HTERT RPE-1 (cell line): ENCODE data around the gene TMEM134.

ENCODE experiments used
- in situ Hi-C: fragments of 300-500 bp; cut with MboI; formaldehyde crosslinking; loops from 4 replicates; pipeline ENCODE4 v1.14.3; 2020; ENCODE audit warnings: low sequenced_read_pairs

Gene TMEM134

DNA sequence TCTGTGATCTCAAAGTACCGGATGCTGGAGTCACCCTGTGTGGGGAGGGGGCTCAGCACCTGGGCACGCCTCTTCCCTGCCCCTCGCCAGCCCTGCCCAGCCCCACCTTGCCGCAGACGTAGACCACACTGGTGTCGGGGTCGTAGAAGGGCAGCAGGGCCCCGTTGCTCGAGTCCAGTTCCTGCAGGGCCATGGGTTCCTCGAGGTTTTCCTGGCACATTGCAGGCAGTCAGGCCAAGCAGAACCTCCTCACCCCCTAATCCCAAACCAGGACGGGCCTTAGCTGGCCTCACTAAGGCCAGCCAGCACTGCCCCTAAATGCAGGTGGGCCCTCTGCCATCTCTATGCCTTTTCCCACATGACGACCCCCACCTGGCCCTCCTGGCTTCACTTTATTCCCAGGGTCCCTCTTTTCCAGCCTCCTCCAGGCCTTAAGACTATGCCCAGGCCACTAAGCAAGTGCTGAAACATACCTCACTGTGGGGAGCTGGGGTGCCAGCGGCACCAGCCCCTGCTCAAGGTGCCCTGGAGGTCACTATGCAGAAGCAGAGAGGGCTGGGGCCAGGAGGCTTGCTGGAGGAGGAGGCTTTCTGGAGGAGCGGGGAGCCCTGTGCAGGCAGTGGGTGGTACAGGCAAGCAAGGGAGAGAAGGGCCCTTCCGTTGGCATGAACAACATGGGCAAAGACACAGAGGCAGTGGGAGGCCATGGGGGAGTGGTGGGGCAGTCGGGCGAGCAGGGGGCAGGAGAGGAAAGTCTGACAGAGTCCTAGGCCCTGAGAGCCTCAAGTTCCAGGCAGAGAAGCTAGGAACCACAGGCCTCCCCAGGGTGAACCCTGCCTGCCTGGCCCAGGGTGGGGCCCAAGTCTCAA, 28.6 kb downstream of the TMEM134 start:
- in situ Hi-C loops, result no loop called here

DNA sequence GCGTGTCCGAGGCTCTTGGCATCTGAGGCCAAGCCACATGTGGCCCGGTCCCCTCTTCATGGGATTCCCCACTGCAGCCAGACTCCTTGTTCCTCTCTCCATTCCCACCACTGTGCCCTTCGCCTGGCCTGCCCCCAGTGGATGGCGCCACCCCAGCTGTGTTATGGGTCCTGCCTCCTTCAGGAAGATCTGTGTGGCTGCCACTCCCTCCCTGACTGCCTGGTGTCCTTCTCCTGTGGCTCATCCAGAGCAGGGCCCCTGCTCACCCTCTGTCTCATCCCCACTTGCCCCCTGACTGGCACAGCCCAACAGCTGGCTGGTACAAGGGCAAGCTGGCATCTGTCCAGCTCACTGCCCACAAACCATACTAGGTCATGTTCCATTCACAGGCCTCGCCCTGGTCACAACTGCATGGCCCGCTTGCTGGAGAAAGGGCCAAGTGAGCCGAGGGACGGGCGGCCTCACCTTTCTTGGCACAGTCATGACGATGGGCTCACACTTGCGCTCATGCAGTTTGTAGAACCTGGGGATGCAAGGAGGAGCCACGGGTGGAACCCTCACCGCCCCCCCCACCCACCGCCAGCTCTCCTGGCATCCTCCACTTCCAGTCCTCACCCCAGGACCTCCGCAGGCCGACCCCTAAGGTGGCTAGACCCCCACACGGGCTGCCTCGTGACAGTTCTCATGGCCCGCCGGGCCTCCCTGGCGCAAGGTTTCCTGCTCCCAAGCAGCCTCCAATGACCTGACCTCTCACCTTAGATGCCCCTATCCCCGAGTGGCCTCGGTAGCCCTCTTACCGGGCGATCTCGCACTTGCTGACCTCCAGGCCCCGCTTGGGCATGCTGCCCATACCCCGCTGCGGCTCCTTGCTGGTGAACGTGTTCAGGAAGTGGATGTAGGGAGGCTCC, 29.5 kb downstream of the TMEM134 start:
- in situ Hi-C loops, result no loop called here

GRCh38 chr11:67438158-67438902, 30.7 kb downstream of the TMEM134 start:
- in situ Hi-C loops, result no loop called here

- in situ Hi-C loops, result no loop called here
Observed at GRCh38 chr11:67437809-67438157, 31.3 kb downstream of the TMEM134 start.

GRCh38 chr11:67437082-67437808, 31.8 kb downstream of the TMEM134 start, which contains the start of gene PTPRCAP:
PTPRCAP (minus strand) TSS chr11:67437682; CDS start chr11:67437619, 63 bp downstream.
- in situ Hi-C loops, result no loop called here

- in situ Hi-C loops, result no loop called here
Observed at GRCh38 chr11:67436459-67437081, 32.5 kb downstream of the TMEM134 start.

- in situ Hi-C loops, result no loop called here
Observed at GRCh38 chr11:67435727-67436458, 33.2 kb downstream of the TMEM134 start.

- in situ Hi-C loops, result no loop called here
Observed at GRCh38 chr11:67435031-67435726, 33.9 kb downstream of the TMEM134 start.

- in situ Hi-C loops, result no loop called here
Observed at GRCh38 chr11:67434395-67434881, 34.6 kb downstream of the TMEM134 start.

DNA sequence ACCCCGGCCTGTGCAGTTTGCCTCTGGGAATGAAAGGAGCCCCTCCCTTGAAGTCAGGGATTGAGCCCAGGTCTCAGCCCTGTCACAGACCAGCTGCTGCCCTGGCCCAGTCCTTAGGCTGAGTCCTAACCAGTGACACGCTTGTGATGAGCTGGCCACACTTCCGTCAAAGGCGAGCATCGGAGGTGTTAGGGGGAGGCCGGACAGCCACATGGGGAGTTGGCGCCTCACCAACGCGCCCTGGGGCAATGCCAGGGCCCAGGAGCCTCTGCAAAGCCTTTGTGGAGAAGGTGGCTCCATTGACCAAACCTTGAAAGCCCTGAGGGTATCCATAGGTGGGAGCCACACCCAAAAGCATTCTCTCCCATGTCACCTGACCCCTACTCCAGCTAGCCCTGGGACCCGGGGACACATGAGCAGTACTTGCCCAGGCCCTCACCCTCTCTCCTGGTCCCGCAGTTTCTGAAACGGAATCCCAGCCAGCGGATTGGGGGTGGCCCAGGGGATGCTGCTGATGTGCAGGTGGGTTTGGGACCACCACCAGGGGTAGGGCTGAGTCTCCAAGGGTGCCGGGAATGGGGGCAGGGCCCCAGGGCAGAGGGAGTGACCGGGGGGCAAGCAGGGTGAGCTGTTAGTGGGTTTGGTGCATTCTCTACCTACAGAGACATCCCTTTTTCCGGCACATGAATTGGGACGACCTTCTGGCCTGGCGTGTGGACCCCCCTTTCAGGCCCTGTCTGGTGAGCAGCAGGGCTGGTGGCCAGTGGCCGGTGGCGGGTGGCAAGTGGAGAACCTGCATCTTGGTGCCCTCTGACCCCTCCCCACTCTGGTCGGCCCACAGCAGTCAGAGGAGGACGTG, 35.3 kb downstream of the TMEM134 start:
- in situ Hi-C loops, result no loop called here

DNA sequence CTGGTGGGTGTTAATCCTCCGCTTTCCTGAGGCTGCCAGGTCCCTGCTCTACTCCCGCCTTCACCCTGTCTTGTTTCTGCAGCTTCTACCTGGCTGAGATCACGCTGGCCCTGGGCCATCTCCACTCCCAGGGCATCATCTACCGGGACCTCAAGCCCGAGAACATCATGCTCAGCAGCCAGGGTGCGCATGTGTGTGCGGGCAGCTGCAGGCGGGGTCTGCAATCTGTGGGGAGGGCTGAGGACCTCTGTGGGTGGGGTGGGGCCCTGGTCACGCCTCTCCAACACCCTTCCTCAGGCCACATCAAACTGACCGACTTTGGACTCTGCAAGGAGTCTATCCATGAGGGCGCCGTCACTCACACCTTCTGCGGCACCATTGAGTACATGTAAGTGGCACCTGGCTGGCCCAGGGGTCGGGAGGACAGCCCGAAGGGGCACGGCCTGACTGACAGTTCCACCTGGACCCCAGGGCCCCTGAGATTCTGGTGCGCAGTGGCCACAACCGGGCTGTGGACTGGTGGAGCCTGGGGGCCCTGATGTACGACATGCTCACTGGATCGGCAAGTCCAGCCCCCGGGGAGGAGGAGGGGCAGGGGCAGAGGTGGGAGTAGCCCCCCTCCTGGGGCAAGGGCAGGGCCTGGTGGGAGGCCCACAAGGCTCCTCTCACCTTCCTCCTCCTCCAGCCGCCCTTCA, 36.2 kb downstream of the TMEM134 start:
- in situ Hi-C loops, result no loop called here

DNA sequence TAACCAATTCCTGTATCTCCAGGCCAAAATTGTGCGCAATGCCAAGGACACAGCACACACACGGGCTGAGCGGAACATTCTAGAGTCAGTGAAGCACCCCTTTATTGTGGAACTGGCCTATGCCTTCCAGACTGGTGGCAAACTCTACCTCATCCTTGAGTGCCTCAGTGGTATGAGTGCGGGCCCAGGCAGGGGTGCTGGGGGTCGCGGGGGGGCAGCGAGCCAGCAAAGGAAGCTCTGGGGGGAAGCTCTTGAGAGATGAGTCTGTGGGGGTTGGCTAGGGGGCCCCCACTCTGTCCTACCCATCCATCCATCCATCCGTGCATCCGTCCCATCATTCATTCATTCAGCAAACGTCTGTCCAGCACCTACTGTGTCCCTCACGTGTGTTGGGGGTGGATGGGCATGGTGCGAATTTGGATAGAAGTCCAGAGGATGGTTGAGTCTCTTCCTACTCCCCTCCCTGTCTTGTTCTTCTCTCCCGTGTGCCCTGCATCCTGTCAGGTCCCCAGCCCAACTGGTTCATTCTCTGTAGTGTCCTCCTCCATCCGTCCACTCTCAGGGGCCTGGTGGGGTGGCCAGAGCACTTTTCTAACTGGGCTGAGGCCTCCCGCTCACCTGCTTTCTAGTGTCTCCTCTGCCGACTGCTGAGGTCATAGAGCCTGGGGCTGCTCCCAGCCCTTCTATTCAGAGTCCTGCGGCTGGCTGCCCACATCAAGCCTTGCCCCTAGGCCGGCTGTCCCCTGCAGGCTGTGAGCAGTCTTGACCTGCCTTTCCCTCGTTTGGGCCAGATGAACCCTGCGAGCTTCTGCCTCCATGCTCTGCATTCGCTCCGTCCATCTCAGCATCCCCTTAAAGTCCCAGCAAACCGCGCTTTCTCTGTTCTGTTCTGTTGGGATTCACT, 37.5 kb downstream of the TMEM134 start:
- in situ Hi-C loops, result no loop called here

DNA sequence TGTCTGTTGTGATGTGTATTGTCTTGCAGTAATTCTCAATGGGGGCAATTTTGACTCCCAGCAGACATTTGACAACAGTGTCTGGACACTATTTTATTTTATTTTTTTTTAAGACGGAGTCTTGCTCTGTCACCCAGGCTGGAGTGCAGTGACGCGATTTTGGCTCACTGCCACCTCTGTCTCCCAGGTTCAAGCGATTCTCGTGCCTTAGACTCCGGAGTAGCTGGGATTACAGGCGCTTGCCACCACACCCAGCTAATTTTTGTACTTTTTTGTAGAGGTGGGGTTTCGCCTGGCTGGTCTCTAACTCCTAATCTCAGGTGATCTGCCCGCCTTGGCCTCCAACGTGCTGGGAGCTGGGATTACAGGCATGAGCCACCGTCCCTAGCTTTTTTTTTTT, 39.3 kb downstream of the TMEM134 start:
- in situ Hi-C loops, result no loop called here

- in situ Hi-C loops, result no loop called here
Observed at GRCh38 chr11:67429038-67429668, 39.9 kb downstream of the TMEM134 start.
